Loucy (cell line): ENCODE measurements around the gene PIKFYVE.

Experiments
- CTCF ChIP-seq: fragments of 200-600 bp; sonication (generic); conservative IDR thresholded peaks from 2 replicates; pipeline ENCODE4 v1.5.1; 2014; ENCODE audit warnings: mild to moderate bottlenecking, antibody characterized with exemption, low read length
- EZH2phosphoT487 ChIP-seq: fragments of 200-600 bp; IDR thresholded peaks from 2 replicates; pipeline ENCODE4 v1.6.1; 2018; ENCODE audit warnings: antibody characterized with exemption, mild to moderate bottlenecking, moderate library complexity, borderline replicate concordance

GRCh38 chr2:208352644-208353567 lies 86.9 kb downstream of the PIKFYVE start:
- TF ChIP-seq CTCF (no peak), EZH2phosphoT487 (no peak)
